IMR-90 (cell line): ENCODE measurements around the gene B3GALT4. TPM values are rescaled to one million over a fixed set of nuclear protein-coding genes. Genes with fewer than 3 reads are reported as not detected.

Experiments used
- ATAC-seq: fragments of 200-7000 bp; cut with Tn5 transposase; 2 replicates; pipeline ENCODE4 v1.9.1; 2020; ENCODE audit warnings: low read depth, mild to moderate bottlenecking, moderate library complexity
- BruUV-seq: library from RNA; stranded (reverse); fragments of 400-500 nt; replicated peaks from 2 replicates; lab custom pipeline; 2021; lab: Mats Ljungman, UMichigan
- CTCF ChIA-PET: fragments of 300-600 bp; formaldehyde crosslinking; extraction: SDS; loops from one replicate; lab custom pipeline; 2021; ENCODE audit warnings: antibody characterized with exemption; lab: Yijun Ruan, JAX
- POLR2A ChIA-PET: fragments of 300-600 bp; sonication (Branson Sonifier 250); formaldehyde crosslinking; loops from one replicate; lab custom pipeline; 2022; ENCODE audit warnings: antibody characterized with exemption; ENCODE audit not compliant: unreplicated experiment; lab: Charles Lee
- DNase-seq: peaks from one replicate; pipeline ENCODE4 v3.0.0; 2013
- H2AFZ ChIP-seq: replicated peaks from 2 replicates; pipeline ENCODE3; 2013; ENCODE audit warnings: low read length, mild to moderate bottlenecking; ENCODE audit not compliant: poor library complexity
- H2AK5ac ChIP-seq: 2 replicates; pipeline ENCODE4 v1.6.1; 2013; ENCODE audit warnings: low read depth, low read length, inconsistent platforms
- H2AK9ac ChIP-seq: replicated peaks from 2 replicates; pipeline ENCODE3; 2013; ENCODE audit warnings: mild to moderate bottlenecking, low read depth, low read length, moderate library complexity; ENCODE audit not compliant: poor library complexity
- H2BK120ac ChIP-seq: 2 replicates; pipeline ENCODE4 v1.6.1; 2013; ENCODE audit warnings: low read depth, low read length, inconsistent platforms
- H2BK15ac ChIP-seq: 3 replicates; pipeline ENCODE4 v1.6.1; 2013; ENCODE audit warnings: low read depth, low read length, inconsistent platforms
- H2BK20ac ChIP-seq: 2 replicates; pipeline ENCODE4 v1.6.1; 2013; ENCODE audit warnings: low read depth, mild to moderate bottlenecking, inconsistent platforms, low read length, moderate library complexity
- H2BK5ac ChIP-seq: 2 replicates; pipeline ENCODE4 v1.6.1; 2013; ENCODE audit warnings: mild to moderate bottlenecking, low read depth, low read length, inconsistent platforms; ENCODE audit not compliant: poor library complexity, severe bottlenecking
- H3K14ac ChIP-seq: replicated peaks from 2 replicates; pipeline ENCODE4 v1.6.1; 2013; ENCODE audit warnings: low read depth, low read length, inconsistent platforms
- H3K18ac ChIP-seq: 2 replicates; pipeline ENCODE4 v1.6.1; 2013; ENCODE audit warnings: low read depth, low read length, control low read depth
- H3K23ac ChIP-seq: 2 replicates; pipeline ENCODE4 v1.6.1; 2013; ENCODE audit warnings: low read depth, low read length, inconsistent platforms
- H3K27ac ChIP-seq: 2 replicates; pipeline ENCODE4 v1.5.1; 2013; ENCODE audit warnings: mild to moderate bottlenecking, control low read depth, low read length; ENCODE audit not compliant: insufficient read depth
- H3K27me3 ChIP-seq: 2 replicates; pipeline ENCODE4 v1.6.1; 2013; ENCODE audit warnings: low read length; ENCODE audit not compliant: control insufficient read depth, insufficient read depth
- H3K36me3 ChIP-seq: 2 replicates; pipeline ENCODE4 v1.6.1; 2013; ENCODE audit warnings: low read length, mixed read lengths; ENCODE audit not compliant: control insufficient read depth, insufficient read depth
- H3K4ac ChIP-seq: 2 replicates; pipeline ENCODE4 v1.6.1; 2013; ENCODE audit warnings: low read depth, low read length, inconsistent platforms
- H3K4me1 ChIP-seq: 2 replicates; pipeline ENCODE4 v1.6.1; 2013; ENCODE audit warnings: low read length, mixed read lengths; ENCODE audit not compliant: control insufficient read depth, insufficient read depth
- H3K4me2 ChIP-seq: 2 replicates; pipeline ENCODE4 v1.6.1; 2013; ENCODE audit warnings: low read depth, mild to moderate bottlenecking, control low read depth, low read length, moderate library complexity
- H3K4me3 ChIP-seq: 2 replicates; pipeline ENCODE4 v1.5.1; 2013; ENCODE audit warnings: low read depth, mild to moderate bottlenecking, control low read depth, low read length, moderate library complexity; ENCODE audit not compliant: insufficient read depth
- H3K56ac ChIP-seq: 2 replicates; pipeline ENCODE4 v1.6.1; 2013; ENCODE audit warnings: low read length, inconsistent platforms; ENCODE audit not compliant: insufficient read depth; ENCODE audit errors: extremely low read depth
- H3K79me1 ChIP-seq, 2 experiments: 2 replicates each; pipeline ENCODE4 v1.6.1; 2013; ENCODE audit warnings: low read length in 2 of 2, inconsistent platforms in 1 of 2, low read depth in 1 of 2
- H3K9ac ChIP-seq: 2 replicates; pipeline ENCODE4 v1.6.1; 2013; ENCODE audit warnings: low read depth, low read length, control low read depth
- H3K9me1 ChIP-seq: 2 replicates; pipeline ENCODE4 v1.6.1; 2013; ENCODE audit warnings: low read length, inconsistent platforms; ENCODE audit not compliant: insufficient read depth
- H3K9me3 ChIP-seq: 2 replicates; pipeline ENCODE4 v1.6.1; 2013; ENCODE audit warnings: low read length; ENCODE audit not compliant: control insufficient read depth, insufficient read depth
- H4K20me1 ChIP-seq: 2 replicates; pipeline ENCODE4 v1.6.1; 2013; ENCODE audit warnings: low read length, inconsistent platforms; ENCODE audit not compliant: insufficient read depth
- H4K5ac ChIP-seq: 2 replicates; pipeline ENCODE4 v1.6.1; 2013; ENCODE audit warnings: mild to moderate bottlenecking, low read depth, low read length, control low read depth
- H4K8ac ChIP-seq, 2 experiments: 2 replicates each; pipeline ENCODE4 v1.6.1; 2013; ENCODE audit warnings: low read depth in 2 of 2, low read length in 2 of 2, control low read depth in 1 of 2, inconsistent platforms in 1 of 2
- H4K91ac ChIP-seq: 2 replicates; pipeline ENCODE4 v1.6.1; 2013; ENCODE audit warnings: low read depth, low read length, inconsistent platforms; ENCODE audit not compliant: insufficient read depth
- ELK1 ChIP-seq: fragments of 150-350 bp; IDR thresholded peaks from 2 replicates; pipeline ENCODE4 v1.6.1; 2016; ENCODE audit warnings: low read depth, mild to moderate bottlenecking, low read length, moderate library complexity, borderline replicate concordance
- MXI1 ChIP-seq: IDR thresholded peaks from 2 replicates; pipeline ENCODE4 v1.6.1; 2012; ENCODE audit warnings: low read depth, mild to moderate bottlenecking, low read length, moderate library complexity, borderline replicate concordance
- WGBS, 2 experiments: methylation state at CpG; one replicate each; pipeline versions ENCODE4 v1.1.5 to v1.1.7; 2013; ENCODE audit warnings: missing lambda C conversion rate in 2 of 2; ENCODE audit not compliant: insufficient read length in 1 of 2; ENCODE audit errors: extremely low coverage in 2 of 2; 5-methylcytosine and 5-hydroxymethylcytosine counted together
- dilution Hi-C: fragments of 300-500 bp; cut with HindIII; formaldehyde crosslinking; loops from one replicate; pipeline ENCODE4 v1.14.3; 2018; ENCODE audit warnings: low sequenced_read_pairs; ENCODE audit not compliant: unreplicated experiment
- in situ Hi-C: fragments of 300-500 bp; cut with MboI; formaldehyde crosslinking; loops from 3 replicates; pipeline ENCODE4 v1.14.3; 2019; ENCODE audit warnings: low sequenced_read_pairs, inconsistent platforms, mixed read lengths
- intact Hi-C: fragments of 100-400 bp; cut with micrococcal nuclease; formaldehyde crosslinking; loops from 2 replicates; pipeline ENCODE4 v1.10.0; 2022
- polyA plus RNA-seq, 3 experiments: library from polyadenylated mRNA; depleted of rRNA; stranded (reverse); fragments of >200 nt; gene quantifications; 2 replicates each; pipeline ENCODE4 v1.2.3, GENCODE V29; 2012; ENCODE audit warnings: low replicate concordance in 1 of 3
- total RNA-seq: library from RNA; depleted of rRNA; stranded (reverse); fragments of >200 nt; gene quantifications from 2 replicates; pipeline ENCODE4 v1.2.3, GENCODE V29; 2012

The B3GALT4 gene
- total and polyA plus RNA-seq, 2 of the 4 experiments (the other 2 are of a cell fraction), result 0.70 to 0.72 TPM

DNA sequence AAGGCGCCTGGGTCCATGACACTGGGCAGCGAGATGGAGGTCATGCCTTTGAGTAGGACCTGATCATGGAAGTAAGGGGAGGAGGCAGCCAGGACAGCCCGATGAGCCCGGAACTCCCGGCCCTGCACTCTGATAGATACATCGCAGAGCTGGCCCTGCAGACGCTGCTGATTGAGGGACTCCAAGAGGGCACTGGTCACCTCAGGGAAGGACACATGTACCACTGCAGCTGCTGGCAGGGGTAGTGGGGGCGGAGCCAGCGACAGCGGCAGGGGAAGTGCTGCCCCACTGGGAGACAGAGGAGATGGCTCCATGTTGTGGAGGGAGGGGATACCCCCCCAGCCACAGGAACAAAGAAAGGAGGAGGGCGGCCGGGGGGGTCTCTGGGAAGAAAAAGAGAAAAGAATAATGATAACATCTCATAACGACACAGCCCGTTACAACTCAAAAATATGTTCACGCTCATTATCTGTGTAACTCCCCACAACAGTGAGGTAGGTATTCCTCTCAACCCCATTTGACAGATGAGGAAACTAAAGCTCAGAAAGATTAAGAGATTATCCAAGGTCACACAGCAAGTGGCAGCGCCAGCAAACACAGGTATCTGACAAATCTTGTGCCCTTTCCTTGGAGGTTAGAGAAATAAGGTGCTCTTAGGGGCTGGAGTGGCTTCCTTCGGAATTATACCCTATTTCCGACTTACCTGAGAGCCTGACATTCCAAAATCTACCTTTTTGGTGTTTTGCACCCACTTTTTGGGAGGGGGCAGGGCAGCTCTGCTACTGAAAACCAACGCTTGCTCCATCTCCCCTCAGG is 39.9 kb downstream of the B3GALT4 start:
- intact Hi-C loops, result no loop called here
- peak overlapping the region; percentile 70 for H3K4me2 ChIP-seq
- H4K91ac ChIP-seq, result no peak overlapping the region
- no peak overlapping the region for H3K18ac ChIP-seq
- no peak overlapping the region for H4K5ac ChIP-seq
- in situ Hi-C loops, result no loop called here
- no peak overlapping the region for H3K23ac ChIP-seq
- peak overlapping the region; percentile 35 for H3K4me3 ChIP-seq
- H2BK20ac ChIP-seq, result no peak overlapping the region
- 0 out of 4 replicates have a peak overlapping the region, but pooled peaks of 1 of the 2 experiments have one; percentile 19 for H4K8ac ChIP-seq
- H2BK15ac ChIP-seq, result no peak overlapping the region
- no peak for ATAC-seq
- ChIA-PET CTCF (interaction anchor here (0.5 kb wide), 1 partner anchor 68 kb away, joined by 3 read pairs; no protein-coding TSS in a partner anchor), POLR2A (interaction anchor here (0.7 to 1.5 kb wide), 2 partner anchors 28 to 62 kb away, joined by 3 to 6 read pairs; partner anchors contain the start of genes PFDN6 and WDR46)
- H3K56ac ChIP-seq, result no peak overlapping the region
- H2BK120ac ChIP-seq, result no peak overlapping the region
- no peak overlapping the region for H3K4ac ChIP-seq
- no peak overlapping the region for H3K9ac ChIP-seq
- H3K27me3 ChIP-seq, result no peaks in the 10 kb centered on the region
- 0 out of 2 replicates have a peak overlapping the region, but pooled peaks have one; percentile 11 for H2AK5ac ChIP-seq
- DNase-seq, result no peak
- TF ChIP-seq ELK1 (no peak), MXI1 (no peak)
- no TSS peak for BruUV-seq
- H2BK5ac ChIP-seq, result no peak overlapping the region
- peaks cover 41 to 85% of the 10 kb centered on the region in 2 experiments for H3K79me1 ChIP-seq
- no peak overlapping the region for H2AFZ ChIP-seq
- H2AK9ac ChIP-seq, result peak overlapping the region; percentile 50
- dilution Hi-C loops, result no loop called here
- WGBS, 2 experiments, result 77% methylated on average over 7 of the region's 19 CpGs; no CpG with 5 or more reads in 1 of the 2 experiments
- H3K4me1 ChIP-seq, result peaks cover 39% of the 10 kb centered on the region
- H3K9me1 ChIP-seq, result peaks cover 22% of the 10 kb centered on the region
- H3K36me3 ChIP-seq, result peaks cover 28% of the 10 kb centered on the region
- H4K20me1 ChIP-seq, result peaks cover 20% of the 10 kb centered on the region
- no peaks in the 10 kb centered on the region for H3K9me3 ChIP-seq
- no peak overlapping the region for H3K27ac ChIP-seq
- H3K14ac ChIP-seq, result no peak overlapping the region
